Thyroid gland (tissue), 4 donors: ENCODE results near the gene LIN7B. TPM values are rescaled to one million over a fixed set of nuclear protein-coding genes. Genes with fewer than 3 reads are reported as not detected.

ENCODE experiments used
- DNase-seq, 2 donors: peaks; one replicate each; pipeline ENCODE4 v3.0.0-alpha.2; 2019
- H3K27ac ChIP-seq, 3 donors: fragments of 200-600 bp; sonication (generic); 1 replicate in 2 of 3; 2 replicates in 1 of 3; pipeline ENCODE4 v1.5.1; 2016 to 2019; ENCODE audit warnings: mild to moderate bottlenecking in 1 of 3, moderate library complexity in 1 of 3
- H3K27me3 ChIP-seq: fragments of 200-600 bp; sonication (generic); one replicate; pipeline ENCODE4 v1.5.1; 2019
- H3K36me3 ChIP-seq, 2 donors: fragments of 200-600 bp; sonication (generic); one replicate each; pipeline ENCODE4 v1.5.1; 2016 to 2019
- H3K4me1 ChIP-seq, 2 donors: fragments of 200-600 bp; sonication (generic); one replicate each; pipeline ENCODE4 v1.5.1; 2017 to 2019
- H3K4me3 ChIP-seq, 3 donors: fragments of 200-600 bp; sonication (generic); replicated peaks in 1 of 3; 1 replicate in 2 of 3; 2 replicates in 1 of 3; pipeline ENCODE4 v1.5.1; 2016; ENCODE audit warnings: mild to moderate bottlenecking in 1 of 3
- H3K9me3 ChIP-seq: fragments of 200-600 bp; sonication (generic); one replicate; pipeline ENCODE4 v1.5.1; 2017
- CTCF ChIP-seq, 6 experiments: fragments of 200-600 bp in 3 of 6; fragments of 450-650 bp in 3 of 6; sonication (generic) in 3 of 6; IDR thresholded peaks; one replicate each; pipeline ENCODE4 v1.5.1; 2016 to 2019; ENCODE audit warnings: antibody characterized with exemption in 6 of 6, mild to moderate bottlenecking in 2 of 6, inconsistent platforms in 1 of 6, moderate library complexity in 1 of 6
- POLR2A ChIP-seq, 2 donors: fragments of 450-650 bp; IDR thresholded peaks; one replicate each; pipeline ENCODE4 v1.6.1; 2017; ENCODE audit warnings: antibody characterized with exemption in 2 of 2, mild to moderate bottlenecking in 2 of 2, moderate library complexity in 1 of 2
- WGBS, 2 donors: methylation state at CpG; one replicate each; pipeline ENCODE4 v1.1.5; 2017; 5-methylcytosine and 5-hydroxymethylcytosine counted together
- intact Hi-C: fragments of 100-400 bp; cut with DNase I; formaldehyde crosslinking; loops from one replicate; pipeline ENCODE4 v1.15.1; 2023
- total RNA-seq, 4 donors: library from RNA; depleted of rRNA; stranded (reverse); fragments of >200 nt; gene quantifications; one replicate each; pipeline ENCODE4 v1.2.3, GENCODE V29; 2016

LIN7B gene
- total RNA-seq = 10 to 100 TPM; 10.5 to 17.7 (median 13.8) TPM

- H3K4me3 ChIP-seq = peak within 1 kb of the TSS; percentile 34 to 67 (median 51)
- peak; percentile 68 to 83 for DNase-seq
- TF ChIP-seq CTCF (IDR thresholded peaks at IDR 0.05) (peak in 4 of 6 experiments; percentile 15 to 73 (median 66)), POLR2A (IDR thresholded peaks at IDR 0.05) (peak in 1 of 2 donors; percentile 70)
- peaks cover 13 to 19% of the 10 kb centered on the region in 2 donors for H3K4me1 ChIP-seq
- intact Hi-C loops = no loop called here
- no peaks in the 10 kb centered on the region for H3K9me3 ChIP-seq
- peaks cover 2 to 3% of the 10 kb centered on the region in 2 donors for H3K36me3 ChIP-seq
- H3K27me3 ChIP-seq = no peaks in the 10 kb centered on the region
- WGBS, 2 donors = 2% methylated on average over 20 to 35 of the region's 66 CpGs
- peak within 1 kb of the TSS; percentile 33 to 72 (median 64) for H3K27ac ChIP-seq
Measured at GRCh38 chr19:49113762-49114629, at the start of gene LIN7B. Gene LIN7B (plus strand): TSS chr19:49114370. CDS start chr19:49114405, 35 bp downstream.

GRCh38 chr19:49064768-49065611 is 49.2 kb upstream of the LIN7B start, which contains the start of gene NTF4:
Gene NTF4 (minus strand): TSS chr19:49064818. CDS start chr19:49061997, 2,821 bp downstream.
- DNase-seq = peak; percentile 38 to 58
- 11 to 22% methylated on average over 15 to 19 of the region's 53 CpGs for WGBS, 2 donors

GRCh38 chr19:49065905-49066512 is 48.2 kb upstream of the LIN7B start:
- intact Hi-C loops = no loop called here
- Histone ChIP-seq H3K36me3 (no peaks in the 10 kb centered on the region), H3K4me3 (no peak overlapping the region), H3K4me1 (peaks cover 0 to 10% of the 10 kb centered on the region in 2 donors), H3K9me3 (no peaks in the 10 kb centered on the region), H3K27me3 (no peaks in the 10 kb centered on the region), H3K27ac (no peak overlapping the region)
- TF ChIP-seq POLR2A (IDR thresholded peaks at IDR 0.05) = no peak
- no peak for TF ChIP-seq CTCF (IDR thresholded peaks at IDR 0.05)
- DNase-seq = no peak
- WGBS, 2 donors = 67 to 69% methylated on average over 12 to 13 of the region's 13 CpGs

More at GRCh38 chr19:49064768-49065611, 49.2 kb upstream of the LIN7B start, which contains the start of gene NTF4:
- no peaks in the 10 kb centered on the region for H3K27me3 ChIP-seq
- TF ChIP-seq POLR2A (IDR thresholded peaks at IDR 0.05) (no peak), CTCF (IDR thresholded peaks at IDR 0.05) (no peak)
- intact Hi-C loops = no loop called here
- H3K4me1 ChIP-seq = peaks cover 0 to 10% of the 10 kb centered on the region in 2 donors
- H3K9me3 ChIP-seq = no peaks in the 10 kb centered on the region
- H3K36me3 ChIP-seq = no peaks in the 10 kb centered on the region
- peak within 1 kb of the TSS in 1 of 3 donors; percentile 23 for H3K4me3 ChIP-seq
- no peak within 1 kb of the TSS for H3K27ac ChIP-seq

- no peaks in the 10 kb centered on the region for H3K9me3 ChIP-seq
- no peak overlapping the region for H3K4me3 ChIP-seq
- WGBS, 2 donors = 50 to 61% methylated on average over 3 of the region's 3 CpGs
- peaks cover 0 to 16% of the 10 kb centered on the region in 2 donors for H3K4me1 ChIP-seq
- intact Hi-C loops = no loop called here
- no peak overlapping the region for H3K27ac ChIP-seq
- TF ChIP-seq CTCF (IDR thresholded peaks at IDR 0.05) (no peak), POLR2A (IDR thresholded peaks at IDR 0.05) (no peak)
- H3K36me3 ChIP-seq = no peaks in the 10 kb centered on the region
- no peak for DNase-seq
- peaks cover 11% of the 10 kb centered on the region for H3K27me3 ChIP-seq
Measured at GRCh38 chr19:49067554-49067953, 46.6 kb upstream of the LIN7B start.
